ENCODE data around the gene WWOX.

WWOX gene

GRCh38 chr16:78744099-78744498 lies 644.6 kb downstream of the WWOX start:
- H3K9me3 ChIP-seq (ENCODE audit: control insufficient read depth, insufficient read depth, low read length): no peaks in the 10 kb centered on the region
- no peaks in the 10 kb centered on the region for H3K27me3 ChIP-seq (ENCODE audit: control insufficient read depth, insufficient read depth, low read length)
- H3K4me3 ChIP-seq (ENCODE audit: low read depth, low read length): no peak overlapping the region
- peaks cover 2% of the 10 kb centered on the region for H3K4me1 ChIP-seq (ENCODE audit: control insufficient read depth, insufficient read depth, low read length)
- no peaks in the 10 kb centered on the region for H3K36me3 ChIP-seq (ENCODE audit: control insufficient read depth, insufficient read depth, low read length)
- no peak overlapping the region for H3K9ac ChIP-seq (ENCODE audit: low read depth, low read length)

- Histone ChIP-seq H3K27me3 (ENCODE audit: control insufficient read depth, insufficient read depth, low read length) (no peaks in the 10 kb centered on the region), H3K36me3 (ENCODE audit: control insufficient read depth, insufficient read depth, low read length) (no peaks in the 10 kb centered on the region), H3K9me3 (ENCODE audit: control insufficient read depth, insufficient read depth, low read length) (no peaks in the 10 kb centered on the region), H3K4me1 (ENCODE audit: control insufficient read depth, insufficient read depth, low read length) (peaks cover 7% of the 10 kb centered on the region), H3K9ac (ENCODE audit: low read depth, low read length) (no peak overlapping the region), H3K4me3 (ENCODE audit: low read depth, low read length) (no peak overlapping the region)
These were observed 645.3 kb downstream of the WWOX start for GRCh38 chr16:78744796-78745107.

DNA sequence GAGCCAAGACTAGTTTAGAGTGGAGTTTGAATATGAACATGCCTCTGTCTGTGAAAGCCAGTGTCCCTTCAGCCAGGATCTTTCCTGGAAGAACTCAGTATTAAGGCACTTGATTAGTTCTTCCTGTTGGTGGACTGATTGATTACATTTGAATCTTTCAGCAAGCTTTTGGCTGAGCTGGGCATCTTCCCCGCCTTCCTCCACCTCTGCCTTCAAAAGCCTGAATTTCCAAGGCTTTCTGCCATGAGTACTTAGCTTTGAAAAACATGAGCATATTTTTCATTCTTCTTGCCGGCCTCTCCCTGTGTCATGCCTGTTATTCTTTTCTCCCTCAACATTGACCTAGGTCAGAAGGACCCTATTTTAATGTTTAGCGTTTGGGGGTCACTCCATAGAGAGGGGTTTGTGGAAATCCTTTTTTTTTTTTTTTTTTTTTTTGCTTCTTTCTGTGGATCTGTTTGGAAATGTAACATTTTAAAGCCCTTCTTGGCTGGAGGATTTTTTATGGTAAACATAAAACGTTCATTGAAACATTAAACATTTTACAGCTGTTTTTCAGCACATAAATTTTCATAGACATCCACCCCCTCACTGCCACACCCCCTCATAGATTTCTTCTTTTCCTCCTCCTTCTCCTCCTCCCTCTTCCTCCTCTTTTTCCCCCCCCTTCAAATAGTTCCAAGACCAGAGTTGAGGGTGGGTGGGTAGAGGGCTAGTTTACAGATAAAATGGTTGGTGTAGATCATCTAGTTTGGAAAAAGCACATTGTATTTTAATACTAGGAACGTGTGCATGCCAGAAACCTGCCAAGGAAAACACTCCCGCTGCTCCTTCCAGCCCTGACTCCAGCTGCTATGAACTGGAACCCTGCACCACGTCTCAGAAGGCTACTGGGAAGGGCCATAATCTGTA lies 645.9 kb downstream of the WWOX start:
- peaks cover 7% of the 10 kb centered on the region for H3K4me1 ChIP-seq (ENCODE audit: control insufficient read depth, insufficient read depth, low read length)
- H3K9me3 ChIP-seq (ENCODE audit: control insufficient read depth, insufficient read depth, low read length): no peaks in the 10 kb centered on the region
- no peaks in the 10 kb centered on the region for H3K27me3 ChIP-seq (ENCODE audit: control insufficient read depth, insufficient read depth, low read length)
- H3K4me3 ChIP-seq (ENCODE audit: low read depth, low read length): no peak overlapping the region
- no peaks in the 10 kb centered on the region for H3K36me3 ChIP-seq (ENCODE audit: control insufficient read depth, insufficient read depth, low read length)
- no peak overlapping the region for H3K9ac ChIP-seq (ENCODE audit: low read depth, low read length)

GRCh38 chr16:78746718-78747117 lies 647.3 kb downstream of the WWOX start:
- no peaks in the 10 kb centered on the region for H3K36me3 ChIP-seq (ENCODE audit: control insufficient read depth, insufficient read depth, low read length)
- H3K4me3 ChIP-seq (ENCODE audit: low read depth, low read length): no peak overlapping the region
- peaks cover 7% of the 10 kb centered on the region for H3K4me1 ChIP-seq (ENCODE audit: control insufficient read depth, insufficient read depth, low read length)
- H3K27me3 ChIP-seq (ENCODE audit: control insufficient read depth, insufficient read depth, low read length): no peaks in the 10 kb centered on the region
- H3K9ac ChIP-seq (ENCODE audit: low read depth, low read length): no peak overlapping the region
- H3K9me3 ChIP-seq (ENCODE audit: control insufficient read depth, insufficient read depth, low read length): no peaks in the 10 kb centered on the region

GRCh38 chr16:78748220-78748929 lies 648.9 kb downstream of the WWOX start:
- Histone ChIP-seq H3K9ac (ENCODE audit: low read depth, low read length) (no peak overlapping the region), H3K9me3 (ENCODE audit: control insufficient read depth, insufficient read depth, low read length) (no peaks in the 10 kb centered on the region), H3K4me1 (ENCODE audit: control insufficient read depth, insufficient read depth, low read length) (peaks cover 7% of the 10 kb centered on the region), H3K4me3 (ENCODE audit: low read depth, low read length) (no peak overlapping the region), H3K36me3 (ENCODE audit: control insufficient read depth, insufficient read depth, low read length) (no peaks in the 10 kb centered on the region), H3K27me3 (ENCODE audit: control insufficient read depth, insufficient read depth, low read length) (no peaks in the 10 kb centered on the region)

DNA sequence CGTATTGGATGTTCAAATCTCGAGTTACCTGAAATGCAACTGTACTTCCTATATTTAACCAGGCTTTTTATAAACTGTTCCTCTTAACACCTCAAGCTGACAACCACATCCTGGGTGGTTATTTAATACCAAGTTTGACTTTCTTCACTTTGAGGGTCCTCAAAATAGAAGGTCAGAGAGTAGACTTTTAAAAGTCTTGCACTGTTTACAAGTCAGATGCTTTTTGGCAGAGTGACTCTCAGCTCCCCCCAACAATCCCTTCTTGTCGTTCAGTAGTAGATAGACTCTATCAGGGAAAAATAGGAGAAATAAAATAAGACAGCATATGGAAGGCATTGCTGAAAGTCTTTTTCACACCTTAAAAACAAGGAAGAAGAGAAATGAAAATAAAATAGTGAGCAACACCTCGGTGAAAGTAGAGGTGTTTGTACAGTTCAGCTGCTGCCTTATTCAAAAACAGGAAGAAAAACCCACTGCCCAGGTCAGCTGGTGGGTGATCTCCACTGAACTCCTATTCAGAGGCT lies 650.4 kb downstream of the WWOX start:
- H3K36me3 ChIP-seq (ENCODE audit: control insufficient read depth, insufficient read depth, low read length): no peaks in the 10 kb centered on the region
- peaks cover 7% of the 10 kb centered on the region for H3K4me1 ChIP-seq (ENCODE audit: control insufficient read depth, insufficient read depth, low read length)
- no peak overlapping the region for H3K9ac ChIP-seq (ENCODE audit: low read depth, low read length)
- no peaks in the 10 kb centered on the region for H3K9me3 ChIP-seq (ENCODE audit: control insufficient read depth, insufficient read depth, low read length)
- H3K4me3 ChIP-seq (ENCODE audit: low read depth, low read length): no peak overlapping the region
- H3K27me3 ChIP-seq (ENCODE audit: control insufficient read depth, insufficient read depth, low read length): no peaks in the 10 kb centered on the region

DNA sequence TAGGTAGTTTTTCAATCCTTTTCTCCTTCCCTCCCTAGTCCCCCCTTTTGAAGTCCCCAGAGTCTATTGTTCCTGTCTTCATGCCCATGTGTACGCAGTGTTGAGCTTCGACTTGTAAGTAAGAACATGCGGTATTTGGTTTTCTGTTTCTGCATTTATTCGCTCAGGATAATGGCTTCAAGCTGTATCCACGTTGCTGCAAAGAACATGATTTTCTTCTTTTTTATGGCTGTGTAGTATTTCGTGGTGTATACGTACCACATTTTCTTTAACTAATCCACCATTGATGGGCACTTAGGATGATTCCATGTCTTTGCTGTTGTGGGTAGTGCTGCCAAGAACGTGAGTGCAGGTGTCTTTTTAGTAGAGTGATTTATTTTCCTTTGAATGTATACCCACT lies 651.2 kb downstream of the WWOX start:
- H3K4me1 ChIP-seq (ENCODE audit: control insufficient read depth, insufficient read depth, low read length): peaks cover 7% of the 10 kb centered on the region
- no peaks in the 10 kb centered on the region for H3K9me3 ChIP-seq (ENCODE audit: control insufficient read depth, insufficient read depth, low read length)
- no peaks in the 10 kb centered on the region for H3K36me3 ChIP-seq (ENCODE audit: control insufficient read depth, insufficient read depth, low read length)
- no peak overlapping the region for H3K4me3 ChIP-seq (ENCODE audit: low read depth, low read length)
- H3K27me3 ChIP-seq (ENCODE audit: control insufficient read depth, insufficient read depth, low read length): no peaks in the 10 kb centered on the region
- no peak overlapping the region for H3K9ac ChIP-seq (ENCODE audit: low read depth, low read length)

- H3K9ac ChIP-seq (ENCODE audit: low read depth, low read length): no peak overlapping the region
- no peak overlapping the region for H3K4me3 ChIP-seq (ENCODE audit: low read depth, low read length)
- H3K4me1 ChIP-seq (ENCODE audit: control insufficient read depth, insufficient read depth, low read length): peaks cover 7% of the 10 kb centered on the region
- no peaks in the 10 kb centered on the region for H3K27me3 ChIP-seq (ENCODE audit: control insufficient read depth, insufficient read depth, low read length)
- H3K36me3 ChIP-seq (ENCODE audit: control insufficient read depth, insufficient read depth, low read length): no peaks in the 10 kb centered on the region
- no peaks in the 10 kb centered on the region for H3K9me3 ChIP-seq (ENCODE audit: control insufficient read depth, insufficient read depth, low read length)
These were observed 652.1 kb downstream of the WWOX start for GRCh38 chr16:78751601-78752000.

- H3K27me3 ChIP-seq (ENCODE audit: control insufficient read depth, insufficient read depth, low read length): no peaks in the 10 kb centered on the region
- H3K9ac ChIP-seq (ENCODE audit: low read depth, low read length): no peak overlapping the region
- H3K9me3 ChIP-seq (ENCODE audit: control insufficient read depth, insufficient read depth, low read length): no peaks in the 10 kb centered on the region
- no peaks in the 10 kb centered on the region for H3K4me1 ChIP-seq (ENCODE audit: control insufficient read depth, insufficient read depth, low read length)
- no peak overlapping the region for H3K4me3 ChIP-seq (ENCODE audit: low read depth, low read length)
- H3K36me3 ChIP-seq (ENCODE audit: control insufficient read depth, insufficient read depth, low read length): no peaks in the 10 kb centered on the region
These were observed 655.3 kb downstream of the WWOX start for GRCh38 chr16:78754713-78755112.

DNA sequence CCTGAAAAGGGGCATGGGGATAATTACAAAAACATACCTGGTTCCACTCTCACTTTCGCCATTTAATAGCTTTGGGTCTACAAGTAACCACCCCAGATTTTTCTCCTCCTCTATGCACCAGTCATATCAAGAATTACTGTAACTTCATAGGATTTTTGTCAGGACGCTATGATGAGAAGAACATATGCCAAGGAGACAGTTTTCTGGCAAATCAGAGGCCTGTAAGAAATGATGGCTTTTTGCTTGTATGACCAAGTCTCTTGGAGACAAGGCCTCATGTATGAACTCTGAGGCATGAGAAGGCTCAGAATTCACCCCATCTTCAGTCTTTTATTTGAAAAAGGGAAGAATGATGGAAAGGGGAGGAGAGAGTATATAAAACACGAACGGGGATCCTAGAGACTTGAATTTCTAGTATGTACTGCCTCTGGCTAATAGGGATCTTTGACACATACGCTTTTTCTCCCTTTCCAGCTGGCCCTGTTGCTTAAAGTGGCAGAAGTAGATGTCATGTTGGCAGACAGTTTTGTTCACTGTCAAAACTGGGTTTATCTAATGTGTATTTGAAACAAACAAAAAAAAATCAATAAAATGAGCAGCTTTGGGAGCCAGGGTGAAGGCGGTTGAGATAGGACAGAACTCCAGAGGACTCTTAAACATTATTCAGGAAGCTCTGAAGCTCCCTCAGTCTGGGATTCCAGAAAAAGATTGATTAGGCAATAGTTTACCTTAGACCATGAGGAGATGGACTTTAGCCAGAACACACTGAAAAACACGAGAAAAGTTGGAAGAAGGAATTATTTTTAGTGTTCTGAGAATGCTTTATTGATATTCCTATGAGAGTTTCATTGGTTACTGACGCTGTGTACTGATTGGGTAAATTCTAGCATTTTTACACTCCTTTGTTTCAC lies 656.6 kb downstream of the WWOX start:
- no peaks in the 10 kb centered on the region for H3K27me3 ChIP-seq (ENCODE audit: control insufficient read depth, insufficient read depth, low read length)
- no peaks in the 10 kb centered on the region for H3K4me1 ChIP-seq (ENCODE audit: control insufficient read depth, insufficient read depth, low read length)
- no peaks in the 10 kb centered on the region for H3K9me3 ChIP-seq (ENCODE audit: control insufficient read depth, insufficient read depth, low read length)
- H3K36me3 ChIP-seq (ENCODE audit: control insufficient read depth, insufficient read depth, low read length): no peaks in the 10 kb centered on the region
- H3K4me3 ChIP-seq (ENCODE audit: low read depth, low read length): no peak overlapping the region
- no peak overlapping the region for H3K9ac ChIP-seq (ENCODE audit: low read depth, low read length)

DNA sequence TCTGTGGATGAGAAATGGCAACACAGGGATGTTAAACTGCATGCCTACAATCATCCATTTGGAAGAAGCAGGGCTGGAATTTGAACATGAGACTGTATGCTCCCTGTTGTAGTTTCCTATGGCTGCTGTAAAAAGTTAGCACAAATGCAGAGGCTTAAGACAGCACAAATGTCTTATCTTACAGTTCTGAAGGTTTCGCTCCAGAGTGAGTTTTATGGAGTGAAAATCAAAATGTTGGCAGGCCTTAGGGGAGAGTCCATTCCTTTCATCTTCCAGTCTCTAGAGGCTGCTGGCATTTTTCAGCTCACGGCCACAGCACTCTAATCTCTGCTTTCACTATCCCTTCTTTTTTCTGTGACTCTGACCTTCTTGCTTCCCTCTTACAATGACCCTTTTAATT lies 660.1 kb downstream of the WWOX start:
- no peaks in the 10 kb centered on the region for H3K4me1 ChIP-seq (ENCODE audit: control insufficient read depth, insufficient read depth, low read length)
- H3K4me3 ChIP-seq (ENCODE audit: low read depth, low read length): no peak overlapping the region
- no peaks in the 10 kb centered on the region for H3K27me3 ChIP-seq (ENCODE audit: control insufficient read depth, insufficient read depth, low read length)
- H3K9ac ChIP-seq (ENCODE audit: low read depth, low read length): no peak overlapping the region
- H3K9me3 ChIP-seq (ENCODE audit: control insufficient read depth, insufficient read depth, low read length): no peaks in the 10 kb centered on the region
- no peaks in the 10 kb centered on the region for H3K36me3 ChIP-seq (ENCODE audit: control insufficient read depth, insufficient read depth, low read length)
